ENCODE results near the gene TAF1A.

GRCh38 chr1:222579316-222579715 is 10.4 kb downstream of the TAF1A start:
- TF ChIP-seq CTCF (IDR thresholded peaks at IDR 0.05 in 8 of 11, conservative IDR thresholded peaks at IDR 0.05 in 3 of 11): no peak
- TF ChIP-seq POLR2A (IDR thresholded peaks at IDR 0.05): no peak
